ENCODE measurements around the gene GRIPAP1. TPM values are rescaled to one million over a fixed set of nuclear protein-coding genes. Genes with fewer than 3 reads are reported as not detected.

Gene GRIPAP1
- total RNA-seq, 1 donor from 2014 or later: 31.1 TPM

DNA sequence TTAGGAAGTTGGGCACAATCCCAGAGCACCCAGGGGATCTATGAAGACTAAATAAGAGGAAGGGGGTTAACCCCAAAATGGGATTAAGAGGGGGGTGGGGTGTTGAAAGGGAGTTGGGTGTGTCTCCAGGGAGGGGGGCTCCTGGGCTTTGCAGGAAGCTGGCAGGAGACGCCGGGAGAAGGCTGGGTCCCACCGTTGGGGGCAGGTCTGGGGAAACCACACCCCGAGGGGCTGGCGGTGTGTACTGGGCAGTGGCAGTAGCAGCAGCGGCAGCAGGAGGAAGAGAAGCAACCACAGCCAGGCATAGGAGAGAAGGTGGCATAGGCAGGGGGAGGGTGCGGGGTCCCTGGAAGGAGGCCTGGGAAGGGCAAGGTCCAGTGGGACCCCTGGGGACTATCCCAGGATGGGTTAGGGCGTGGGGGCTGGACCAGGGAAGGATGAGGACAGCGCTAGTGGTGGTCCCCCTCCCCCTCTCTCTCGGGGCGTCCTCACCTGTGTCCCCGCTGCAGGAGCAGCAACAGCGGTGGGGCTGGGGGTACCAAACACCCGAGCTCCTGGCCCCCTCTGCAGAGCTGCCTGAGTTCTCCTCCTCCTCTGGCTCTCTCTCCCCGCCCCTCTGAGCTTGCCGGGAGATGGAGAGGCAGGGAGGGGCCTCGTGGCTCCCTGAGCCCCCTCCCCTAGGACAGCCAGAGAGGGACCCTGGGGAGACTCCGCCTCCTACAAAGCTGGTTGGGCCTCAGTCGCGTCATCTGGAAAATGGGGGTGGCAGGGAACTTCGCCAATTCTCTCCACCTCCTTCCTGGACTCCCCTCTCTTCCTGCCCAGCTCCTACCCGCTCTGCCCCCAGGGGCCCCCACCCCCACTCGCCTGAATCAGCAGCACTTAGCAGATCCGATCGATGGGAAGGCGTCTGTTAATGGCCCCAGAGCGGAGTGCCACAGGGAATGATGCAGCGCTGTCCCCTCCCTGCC lies 30.5 kb downstream of the GRIPAP1 start, which contains the start of gene KCND1:
Gene KCND1, minus strand, starts transcription at position 596 of the 971 bp plus-strand sequence. CDS start 1,573 bp downstream, outside the sequence.
- no peak for DNase-seq (ENCODE audit: low read depth)
- H3K4me3 ChIP-seq (ENCODE audit: low read depth, low read length): peak within 1 kb of the TSS; percentile 37
- no peaks in the 10 kb centered on the region for H3K27me3 ChIP-seq (ENCODE audit: control insufficient read depth, insufficient read depth, low read length)
- H3K36me3 ChIP-seq (ENCODE audit: control insufficient read depth, insufficient read depth, low read length): no peaks in the 10 kb centered on the region
- TF ChIP-seq, protein P1, sequence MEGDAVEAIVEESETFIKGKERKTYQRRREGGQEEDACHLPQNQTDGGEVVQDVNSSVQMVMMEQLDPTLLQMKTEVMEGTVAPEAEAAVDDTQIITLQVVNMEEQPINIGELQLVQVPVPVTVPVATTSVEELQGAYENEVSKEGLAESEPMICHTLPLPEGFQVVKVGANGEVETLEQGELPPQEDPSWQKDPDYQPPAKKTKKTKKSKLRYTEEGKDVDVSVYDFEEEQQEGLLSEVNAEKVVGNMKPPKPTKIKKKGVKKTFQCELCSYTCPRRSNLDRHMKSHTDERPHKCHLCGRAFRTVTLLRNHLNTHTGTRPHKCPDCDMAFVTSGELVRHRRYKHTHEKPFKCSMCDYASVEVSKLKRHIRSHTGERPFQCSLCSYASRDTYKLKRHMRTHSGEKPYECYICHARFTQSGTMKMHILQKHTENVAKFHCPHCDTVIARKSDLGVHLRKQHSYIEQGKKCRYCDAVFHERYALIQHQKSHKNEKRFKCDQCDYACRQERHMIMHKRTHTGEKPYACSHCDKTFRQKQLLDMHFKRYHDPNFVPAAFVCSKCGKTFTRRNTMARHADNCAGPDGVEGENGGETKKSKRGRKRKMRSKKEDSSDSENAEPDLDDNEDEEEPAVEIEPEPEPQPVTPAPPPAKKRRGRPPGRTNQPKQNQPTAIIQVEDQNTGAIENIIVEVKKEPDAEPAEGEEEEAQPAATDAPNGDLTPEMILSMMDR (IDR thresholded peaks at IDR 0.05; ENCODE audit: insufficient read depth, low read length, poor library complexity, severe bottlenecking): no peak

DNA sequence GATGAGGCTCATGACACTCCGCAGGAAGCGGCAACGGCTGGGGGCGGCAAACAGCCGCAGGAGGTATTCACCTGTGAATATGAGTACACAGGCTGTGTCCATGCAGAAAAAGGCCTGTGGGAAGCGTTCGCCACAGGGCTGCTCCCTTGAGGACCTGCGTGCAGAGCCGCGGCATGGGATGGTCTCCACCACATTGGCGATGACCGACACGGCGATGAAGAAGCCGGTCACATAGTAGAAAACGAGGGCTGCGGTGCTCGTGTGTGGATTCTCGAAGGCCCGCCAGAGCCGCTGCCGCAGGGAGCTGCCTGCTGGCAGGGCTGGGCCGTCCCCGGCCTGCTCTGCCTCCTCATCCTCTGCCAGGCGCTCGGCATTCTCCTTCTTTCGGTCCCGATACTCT lies 32.6 kb downstream of the GRIPAP1 start:
- TF ChIP-seq, protein P1 (IDR thresholded peaks at IDR 0.05; ENCODE audit: insufficient read depth, low read length, poor library complexity, severe bottlenecking): no peak
- H3K27me3 ChIP-seq (ENCODE audit: control insufficient read depth, insufficient read depth, low read length): no peaks in the 10 kb centered on the region
- no peak overlapping the region for H3K4me3 ChIP-seq (ENCODE audit: low read depth, low read length)
- no peak for DNase-seq (ENCODE audit: low read depth)
- H3K36me3 ChIP-seq (ENCODE audit: control insufficient read depth, insufficient read depth, low read length): no peaks in the 10 kb centered on the region

DNA sequence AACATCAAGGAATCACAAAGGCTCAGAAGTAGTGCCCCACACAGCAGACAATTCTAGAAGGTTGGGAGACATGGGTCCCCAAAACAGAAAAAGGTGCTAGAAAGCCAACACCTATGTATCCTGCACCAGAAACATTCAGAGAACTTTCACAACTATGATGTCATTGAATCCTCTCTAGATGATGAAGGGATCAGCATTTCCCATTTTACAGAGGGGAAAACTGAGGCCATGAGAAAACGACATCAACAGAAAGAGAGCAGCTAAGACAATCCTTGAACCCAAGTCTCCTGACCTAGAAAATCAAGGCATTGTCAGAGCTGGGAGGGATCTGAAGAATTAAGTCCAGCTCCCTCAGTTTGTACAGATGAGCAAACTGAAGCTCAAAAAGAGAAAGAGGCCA lies 33.7 kb downstream of the GRIPAP1 start:
- Histone ChIP-seq H3K4me3 (ENCODE audit: low read depth, low read length) (no peak overlapping the region), H3K27me3 (ENCODE audit: control insufficient read depth, insufficient read depth, low read length) (no peaks in the 10 kb centered on the region), H3K36me3 (ENCODE audit: control insufficient read depth, insufficient read depth, low read length) (no peaks in the 10 kb centered on the region)
- TF ChIP-seq, protein P1 (IDR thresholded peaks at IDR 0.05; ENCODE audit: insufficient read depth, low read length, poor library complexity, severe bottlenecking): no peak
- DNase-seq (ENCODE audit: low read depth): no peak

DNA sequence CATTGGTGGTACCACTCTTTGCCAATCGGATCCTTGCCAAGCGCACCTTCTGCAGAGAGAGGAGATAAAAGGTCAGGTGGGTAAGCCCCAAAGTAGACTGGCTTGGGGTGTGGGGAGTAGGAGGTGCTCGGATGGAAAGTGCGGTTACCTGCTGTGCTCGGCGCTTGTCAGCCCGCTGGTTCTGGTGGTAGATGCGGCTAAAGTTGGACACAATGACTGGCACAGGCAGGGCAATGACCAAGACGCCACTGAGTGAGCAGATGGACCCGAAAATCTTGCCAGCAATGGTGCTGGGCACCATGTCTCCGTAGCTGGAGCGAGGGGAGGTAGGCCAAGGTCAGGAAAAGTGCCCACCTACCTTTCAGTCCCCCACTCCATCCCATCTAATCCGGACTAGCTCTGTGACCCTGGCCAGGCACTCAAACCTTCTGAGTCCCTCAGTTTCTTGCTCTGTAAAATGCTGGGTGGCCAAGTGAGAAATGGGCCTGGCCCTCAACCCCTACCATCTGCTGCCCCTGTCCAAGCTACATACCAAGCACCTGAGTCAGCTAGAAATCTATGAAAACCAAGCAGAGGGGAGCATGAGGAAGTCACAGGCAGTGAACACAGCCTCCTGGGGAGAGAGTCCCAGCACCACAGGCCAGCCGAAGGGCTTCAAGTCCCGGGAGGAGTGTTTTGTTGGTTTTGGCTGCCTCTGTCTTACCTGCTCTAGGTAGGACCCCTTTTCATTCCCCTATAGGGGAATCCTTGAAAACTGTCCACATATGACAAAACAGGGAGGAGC lies 35.1 kb downstream of the GRIPAP1 start:
- TF ChIP-seq, protein P1 (IDR thresholded peaks at IDR 0.05; ENCODE audit: insufficient read depth, low read length, poor library complexity, severe bottlenecking): no peak
- DNase-seq (ENCODE audit: low read depth): peak; percentile 23
- no peaks in the 10 kb centered on the region for H3K27me3 ChIP-seq (ENCODE audit: control insufficient read depth, insufficient read depth, low read length)

DNA sequence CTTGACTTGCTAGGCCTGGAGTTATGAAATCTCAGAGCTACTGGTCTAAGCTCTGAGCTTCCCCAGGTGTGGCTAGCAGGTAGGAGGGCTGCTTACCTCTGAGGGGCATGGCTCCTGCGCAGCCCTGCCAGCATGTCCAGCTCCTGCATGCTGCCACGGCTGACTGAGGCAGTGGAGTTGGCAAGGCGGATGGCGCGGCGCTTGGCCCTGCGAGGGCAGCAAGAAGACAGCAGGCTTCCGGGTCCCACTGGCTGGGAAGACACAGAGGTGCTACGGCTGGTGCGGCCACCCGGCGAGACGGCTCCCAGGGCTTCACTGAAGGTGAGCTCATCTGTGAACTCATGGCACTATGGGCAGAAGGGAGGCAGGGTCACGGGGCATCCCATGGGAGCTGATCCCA lies 36.1 kb downstream of the GRIPAP1 start:
- no peaks in the 10 kb centered on the region for H3K27me3 ChIP-seq (ENCODE audit: control insufficient read depth, insufficient read depth, low read length)
- no peak overlapping the region for H3K4me3 ChIP-seq (ENCODE audit: low read depth, low read length)
- H3K36me3 ChIP-seq (ENCODE audit: control insufficient read depth, insufficient read depth, low read length): no peaks in the 10 kb centered on the region
- TF ChIP-seq, protein P1 (IDR thresholded peaks at IDR 0.05; ENCODE audit: insufficient read depth, low read length, poor library complexity, severe bottlenecking): no peak
- no peak for DNase-seq (ENCODE audit: low read depth)

More for the DNA sequence above, 35.1 kb downstream of the GRIPAP1 start:
- Histone ChIP-seq H3K4me3 (ENCODE audit: low read depth, low read length) (no peak overlapping the region), H3K36me3 (ENCODE audit: control insufficient read depth, insufficient read depth, low read length) (no peaks in the 10 kb centered on the region)

Measured in kidney epithelial cell (primary cell).